Activated T-cell treated with anti-CD3 and anti-CD28 coated beads, Interleukin-2, amount 50 U/mL, for 72 hours (primary cell): Measurements from ENCODE around the gene FNDC3A. TPM values are rescaled to one million over a fixed set of nuclear protein-coding genes. Genes with fewer than 3 reads are reported as not detected.
"Not testable (repeated sequence)": the region's sequence is repeated elsewhere in the genome, so short reads cannot be mapped to it uniquely, and the experiment has no call there.

Experiments
- ATAC-seq, 2 donors: fragments of 150-1000 bp; cut with Tn5 transposase; replicated peaks in 1 of 2; 2 replicates each; pipeline ENCODE4 v1.10.0; 2021; ENCODE audit warnings: moderate library complexity in 2 of 2, mild to moderate bottlenecking in 1 of 2
- DNase-seq, 2 donors: peaks; one replicate each; pipeline ENCODE4 v3.0.0; 2021 to 2022; ENCODE audit warnings: mixed read lengths in 1 of 2
- H3K27ac Mint-ChIP-seq: one replicate; pipeline ENCODE4 v1.8.0; 2022; ENCODE audit warnings: mild to moderate bottlenecking, moderate library complexity, mixed read lengths
- H3K27me3 Mint-ChIP-seq: one replicate; pipeline ENCODE4 v1.8.0; 2022; ENCODE audit warnings: low read depth, mixed read lengths
- H3K36me3 Mint-ChIP-seq, 2 donors: one replicate each; pipeline ENCODE4 v1.8.0; 2022; ENCODE audit warnings: mixed read lengths in 2 of 2, mild to moderate bottlenecking in 1 of 2; ENCODE audit not compliant: insufficient read depth in 2 of 2
- H3K4me1 Mint-ChIP-seq: one replicate; pipeline ENCODE4 v1.8.0; 2022; ENCODE audit warnings: low read depth, mixed read lengths
- H3K4me3 Mint-ChIP-seq, 2 donors: one replicate each; pipeline ENCODE4 v1.8.0; 2022; ENCODE audit warnings: mild to moderate bottlenecking in 2 of 2, mixed read lengths in 2 of 2, moderate library complexity in 2 of 2
- H3K9me3 Mint-ChIP-seq, 2 donors: one replicate each; pipeline ENCODE4 v1.8.0; 2022; ENCODE audit warnings: mixed read lengths in 2 of 2
- total RNA-seq, 2 donors: library from RNA; stranded (reverse); gene quantifications; one replicate each; pipeline ENCODE4 v1.2.3, GENCODE V29; 2022

The FNDC3A gene
- total RNA-seq, 2 donors from 2014 or later: 26.7 to 33.1 TPM

- Mint-ChIP-seq H3K36me3 (peaks cover 2 to 3% of the 10 kb centered on the region in 2 donors), H3K27me3 (no peaks in the 10 kb centered on the region), H3K4me3 (no peak overlapping the region), H3K27ac (no peak overlapping the region), H3K4me1 (peaks cover 11% of the 10 kb centered on the region), H3K9me3 (no peaks in the 10 kb centered on the region)
- no peak for ATAC-seq
- no peak for DNase-seq
Observed at GRCh38 chr13:49058761-49059160, 83.0 kb downstream of the FNDC3A start.

GRCh38 chr13:49060678-49061387 is 85.1 kb downstream of the FNDC3A start:
- Mint-ChIP-seq H3K4me3 (no peak overlapping the region), H3K4me1 (peaks cover 11% of the 10 kb centered on the region), H3K27me3 (no peaks in the 10 kb centered on the region), H3K27ac (no peak overlapping the region), H3K9me3 (no peaks in the 10 kb centered on the region), H3K36me3 (peaks cover 2 to 3% of the 10 kb centered on the region in 2 donors)
- DNase-seq (no peak), ATAC-seq (no peak)

DNA sequence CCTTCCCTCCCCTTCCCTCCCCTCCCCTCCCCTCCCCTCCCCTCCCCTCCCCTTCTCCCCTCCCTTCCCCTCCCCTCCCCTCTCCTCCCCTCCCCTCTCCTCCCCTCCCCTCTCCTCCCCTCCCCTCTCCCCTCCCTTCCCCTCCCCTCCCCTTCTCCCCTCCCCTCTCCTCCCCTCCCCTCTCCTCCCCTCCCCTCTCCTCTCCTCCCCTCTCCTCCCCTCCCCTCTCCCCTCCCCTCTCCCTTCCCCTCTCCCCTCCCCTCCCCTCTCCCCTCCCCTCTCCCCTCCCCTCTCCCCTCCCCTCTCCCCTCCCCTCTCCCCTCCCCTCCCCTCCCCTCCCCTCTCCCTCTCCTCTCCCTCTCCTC is 85.7 kb downstream of the FNDC3A start:
- not testable (repeated sequence) for ATAC-seq, H3K9me3 Mint-ChIP-seq, H3K36me3 Mint-ChIP-seq, DNase-seq, H3K4me3 Mint-ChIP-seq, H3K27me3 Mint-ChIP-seq, H3K27ac Mint-ChIP-seq
- peaks cover 11% of the 10 kb centered on the region for H3K4me1 Mint-ChIP-seq

- peak overlapping the region; percentile 4 for H3K27ac Mint-ChIP-seq
- no peak for DNase-seq
- no peak for ATAC-seq
Observed at GRCh38 chr13:49062297-49062896, 86.7 kb downstream of the FNDC3A start.

DNA sequence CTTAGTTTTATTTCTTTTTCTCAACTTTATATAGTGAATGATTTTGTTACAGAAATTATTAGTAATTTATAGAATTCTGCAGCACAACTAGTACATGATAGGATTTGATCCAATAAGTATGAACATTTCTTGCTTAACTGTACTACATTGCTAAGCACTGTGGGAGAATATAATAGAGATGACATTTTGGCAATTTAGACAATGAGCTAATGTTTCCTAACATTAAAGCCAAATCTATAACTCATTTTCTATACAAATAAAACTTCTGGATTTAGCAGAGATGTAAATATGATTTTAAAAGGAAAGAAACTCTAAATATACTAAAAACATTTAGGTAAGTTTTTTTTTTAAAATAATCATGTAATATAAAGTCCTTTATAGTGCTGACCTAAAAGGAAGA is 87.3 kb downstream of the FNDC3A start:
- peaks cover 2 to 6% of the 10 kb centered on the region in 2 donors for H3K36me3 Mint-ChIP-seq
- no peaks in the 10 kb centered on the region for H3K27me3 Mint-ChIP-seq
- H3K9me3 Mint-ChIP-seq: no peaks in the 10 kb centered on the region
- H3K4me1 Mint-ChIP-seq: peaks cover 11% of the 10 kb centered on the region
- ATAC-seq (no peak), DNase-seq (no peak)
- no peak overlapping the region for H3K27ac Mint-ChIP-seq
- no peak overlapping the region for H3K4me3 Mint-ChIP-seq

More at GRCh38 chr13:49062297-49062896, 86.7 kb downstream of the FNDC3A start:
- H3K27me3 Mint-ChIP-seq: no peaks in the 10 kb centered on the region
- H3K9me3 Mint-ChIP-seq: no peaks in the 10 kb centered on the region
- peaks cover 11% of the 10 kb centered on the region for H3K4me1 Mint-ChIP-seq
- peaks cover 2 to 3% of the 10 kb centered on the region in 2 donors for H3K36me3 Mint-ChIP-seq
- no peak overlapping the region for H3K4me3 Mint-ChIP-seq

GRCh38 chr13:49063497-49063896 is 87.8 kb downstream of the FNDC3A start:
- H3K27me3 Mint-ChIP-seq: no peaks in the 10 kb centered on the region
- DNase-seq (no peak), ATAC-seq (no peak)
- no peak overlapping the region for H3K27ac Mint-ChIP-seq
- no peak overlapping the region for H3K4me3 Mint-ChIP-seq
- H3K4me1 Mint-ChIP-seq: peaks cover 11% of the 10 kb centered on the region
- H3K9me3 Mint-ChIP-seq: no peaks in the 10 kb centered on the region
- peaks cover 3 to 7% of the 10 kb centered on the region in 2 donors for H3K36me3 Mint-ChIP-seq

DNA sequence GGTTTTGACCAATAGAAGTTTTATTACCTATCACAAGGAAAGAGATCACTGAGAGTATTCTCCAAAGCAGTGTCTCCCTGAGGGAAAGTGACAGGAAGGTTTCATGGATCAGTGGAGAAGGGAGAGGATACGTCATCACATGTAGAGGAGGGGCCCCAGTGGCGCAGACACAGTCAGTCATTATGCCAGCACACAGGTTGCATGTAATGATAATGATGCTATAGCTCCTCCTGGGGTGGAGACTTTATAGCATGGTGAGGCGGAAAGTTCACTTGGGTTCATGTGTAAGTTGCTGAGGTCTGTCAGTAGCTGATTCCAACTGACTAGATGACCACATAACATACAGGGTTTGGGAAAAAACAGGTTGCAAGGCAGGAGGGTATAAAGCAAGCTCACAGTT is 88.8 kb downstream of the FNDC3A start:
- Mint-ChIP-seq H3K4me3 (no peak overlapping the region), H3K27ac (no peak overlapping the region), H3K36me3 (peaks cover 5 to 7% of the 10 kb centered on the region in 2 donors), H3K27me3 (no peaks in the 10 kb centered on the region), H3K4me1 (peaks cover 11% of the 10 kb centered on the region), H3K9me3 (no peaks in the 10 kb centered on the region)
- ATAC-seq (no peak), DNase-seq (no peak)

- no peak for ATAC-seq
- H3K4me3 Mint-ChIP-seq: no peak overlapping the region
- no peaks in the 10 kb centered on the region for H3K9me3 Mint-ChIP-seq
- H3K36me3 Mint-ChIP-seq: peaks cover 5 to 11% of the 10 kb centered on the region in 2 donors
- H3K4me1 Mint-ChIP-seq: peaks cover 15% of the 10 kb centered on the region
- no peak for DNase-seq
- no peaks in the 10 kb centered on the region for H3K27me3 Mint-ChIP-seq
- no peak overlapping the region for H3K27ac Mint-ChIP-seq
Observed at GRCh38 chr13:49066856-49067255, 91.1 kb downstream of the FNDC3A start.

DNA sequence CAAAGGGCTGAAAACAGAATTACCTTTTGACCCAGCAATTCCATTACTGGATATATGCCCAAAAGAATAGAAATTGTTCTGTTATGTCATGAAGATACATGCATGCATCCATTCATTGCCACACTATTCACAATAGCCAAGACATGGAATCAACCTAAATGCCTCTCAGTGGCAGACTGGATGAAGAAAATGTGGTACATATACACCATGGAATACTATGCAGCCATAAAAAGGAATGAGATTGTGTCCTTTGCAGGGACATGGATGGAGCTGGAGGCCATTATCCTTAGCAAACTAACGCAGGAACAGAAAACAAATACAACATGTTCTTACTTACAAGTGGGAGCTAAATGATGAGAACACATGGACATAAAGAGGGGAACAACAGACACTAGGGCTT is 92.8 kb downstream of the FNDC3A start:
- DNase-seq, H3K27ac Mint-ChIP-seq, ATAC-seq, H3K9me3 Mint-ChIP-seq, H3K27me3 Mint-ChIP-seq, H3K4me3 Mint-ChIP-seq: not testable (repeated sequence)
- peaks cover 12% of the 10 kb centered on the region for H3K4me1 Mint-ChIP-seq
- peaks cover 3 to 11% of the 10 kb centered on the region in 2 donors for H3K36me3 Mint-ChIP-seq

GRCh38 chr13:49070021-49070420 is 94.3 kb downstream of the FNDC3A start:
- not testable (repeated sequence) for ATAC-seq, H3K4me3 Mint-ChIP-seq, H3K27me3 Mint-ChIP-seq, H3K9me3 Mint-ChIP-seq, DNase-seq, H3K27ac Mint-ChIP-seq
- Mint-ChIP-seq H3K36me3 (peaks cover 3 to 11% of the 10 kb centered on the region in 2 donors), H3K4me1 (peaks cover 12% of the 10 kb centered on the region)

- no peak for ATAC-seq
- no peak overlapping the region for H3K27ac Mint-ChIP-seq
- no peak overlapping the region for H3K4me3 Mint-ChIP-seq
- peaks cover 12% of the 10 kb centered on the region for H3K4me1 Mint-ChIP-seq
- DNase-seq: no peak
- H3K36me3 Mint-ChIP-seq: peaks cover 3 to 11% of the 10 kb centered on the region in 2 donors
- no peaks in the 10 kb centered on the region for H3K27me3 Mint-ChIP-seq
- no peaks in the 10 kb centered on the region for H3K9me3 Mint-ChIP-seq
Observed at GRCh38 chr13:49071341-49071937, 95.7 kb downstream of the FNDC3A start.

DNA sequence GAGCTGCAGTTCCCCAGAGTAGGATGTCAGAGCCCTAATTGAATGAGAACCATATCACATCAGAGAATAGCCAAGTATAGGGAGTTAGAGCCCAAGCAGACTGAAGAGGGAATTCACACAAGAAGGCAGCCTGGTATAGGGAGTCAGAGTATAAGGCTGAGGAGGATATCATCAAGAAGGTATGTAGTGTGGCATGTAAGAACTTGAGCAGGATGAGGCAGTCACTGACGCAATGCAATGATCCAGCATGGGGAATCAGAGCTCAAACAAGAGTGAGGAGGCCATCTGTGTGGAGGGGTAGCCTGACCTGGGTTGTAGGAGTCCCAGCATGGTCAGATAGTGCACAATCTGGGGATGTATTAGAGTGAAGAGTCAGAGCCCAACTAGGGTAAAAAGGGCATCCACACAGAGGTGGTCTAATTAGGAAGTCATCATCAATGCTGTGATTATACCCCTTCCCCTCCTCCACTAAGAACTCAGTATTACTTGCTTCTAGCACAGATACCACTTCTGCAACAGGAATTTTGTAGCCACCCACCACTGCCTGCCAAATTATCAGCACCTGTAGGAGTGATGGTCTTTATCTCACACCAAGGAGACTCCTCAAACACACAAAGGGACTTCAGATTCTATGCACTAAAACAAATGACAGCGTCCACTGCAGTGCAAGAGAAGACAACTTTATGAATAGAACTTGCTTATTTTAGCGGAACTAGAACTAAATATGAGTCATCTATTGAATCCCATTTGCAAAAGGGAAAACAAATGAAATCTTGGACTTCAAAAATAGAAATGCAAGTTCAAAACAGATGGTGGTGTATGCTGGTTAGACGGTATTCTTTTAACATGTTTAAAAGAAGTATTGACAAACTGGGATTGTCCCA is 107.2 kb downstream of the FNDC3A start:
- H3K27me3 Mint-ChIP-seq: no peaks in the 10 kb centered on the region

GRCh38 chr13:49084961-49085360 is 109.2 kb downstream of the FNDC3A start:
- Mint-ChIP-seq H3K36me3 (peaks cover 0 to 3% of the 10 kb centered on the region in 2 donors), H3K4me1 (no peaks in the 10 kb centered on the region), H3K27me3 (no peaks in the 10 kb centered on the region), H3K4me3 (no peak overlapping the region), H3K27ac (no peak overlapping the region), H3K9me3 (no peaks in the 10 kb centered on the region)
- DNase-seq: no peak
- no peak for ATAC-seq

More for the DNA sequence above, 107.2 kb downstream of the FNDC3A start:
- Mint-ChIP-seq H3K36me3 (peaks cover 0 to 3% of the 10 kb centered on the region in 2 donors), H3K4me3 (no peak overlapping the region), H3K4me1 (peaks cover 4% of the 10 kb centered on the region), H3K9me3 (no peaks in the 10 kb centered on the region), H3K27ac (no peak overlapping the region)
- no peak for ATAC-seq
- no peak for DNase-seq
